Transverse colon (tissue), 4 donors: ENCODE data around the gene PPP6R1. TPM values are rescaled to one million over a fixed set of nuclear protein-coding genes. Genes with fewer than 3 reads are reported as not detected.

ENCODE experiments used
- DNase-seq: peaks from one replicate; pipeline ENCODE4 v3.0.0-alpha.2; 2019
- H3K27ac ChIP-seq, 4 donors: fragments of 200-600 bp; sonication (generic); 2 replicates each; pipeline ENCODE4 v1.5.1; 2016 to 2018; ENCODE audit warnings: inconsistent platforms in 4 of 4
- H3K27me3 ChIP-seq: fragments of 200-600 bp; sonication (generic); 2 replicates; pipeline ENCODE4 v1.5.1; 2017; ENCODE audit warnings: inconsistent platforms
- H3K36me3 ChIP-seq, 4 donors: fragments of 200-600 bp; sonication (generic); 2 replicates each; pipeline ENCODE4 v1.5.1; 2017 to 2019; ENCODE audit warnings: inconsistent platforms in 4 of 4
- H3K4me1 ChIP-seq, 4 donors: fragments of 200-600 bp; sonication (generic); 2 replicates each; pipeline ENCODE4 v1.5.1; 2017 to 2020; ENCODE audit warnings: inconsistent platforms in 4 of 4
- H3K4me3 ChIP-seq, 4 donors: fragments of 200-600 bp; sonication (generic); 1 replicate in 1 of 4; 2 replicates in 3 of 4; pipeline versions ENCODE4 v1.5.1 to v1.6.1; 2017 to 2019; ENCODE audit warnings: inconsistent platforms in 4 of 4
- H3K9me3 ChIP-seq, 2 donors: fragments of 200-600 bp; sonication (generic); 2 replicates each; pipeline ENCODE4 v1.5.1; 2017 to 2019; ENCODE audit warnings: inconsistent platforms in 2 of 2
- EP300 ChIP-seq: sonication (generic); formaldehyde crosslinking; IDR thresholded peaks from one replicate; pipeline ENCODE4 v1.6.1; 2017; ENCODE audit warnings: antibody characterized with exemption, low read depth
- POLR2A ChIP-seq: fragments of 450-650 bp; IDR thresholded peaks from one replicate; pipeline ENCODE4 v1.6.1; 2016; ENCODE audit warnings: antibody characterized with exemption, mild to moderate bottlenecking, moderate library complexity
- POLR2AphosphoS5 ChIP-seq, 3 donors: sonication (generic); formaldehyde crosslinking; IDR thresholded peaks; one replicate each; pipeline ENCODE4 v1.6.1; 2016; ENCODE audit warnings: antibody characterized with exemption in 3 of 3
- WGBS, 2 donors: methylation state at CpG; one replicate each; pipeline ENCODE4 v1.1.5; 2018; ENCODE audit warnings: low coverage in 1 of 2; 5-methylcytosine and 5-hydroxymethylcytosine counted together
- in situ Hi-C, 4 donors: fragments of 200-750 bp; cut with MboI; loops; one replicate each; pipeline versions ENCODE4 v1.15.0 to v1.15.1; 2017; ENCODE audit warnings: low sequenced_read_pairs in 3 of 4, low pct_ligation_motif_present in 1 of 4, low pct_unique_long_range_greater_than_20kb in 1 of 4
- intact Hi-C: fragments of 100-400 bp; cut with DNase I; formaldehyde crosslinking; loops from one replicate; pipeline ENCODE4 v1.15.1; 2023; ENCODE audit warnings: low total_unique reads
- total RNA-seq, 4 donors: library from RNA; depleted of rRNA; stranded (reverse); fragments of >200 nt; gene quantifications; one replicate each; pipeline ENCODE4 v1.1.0, GENCODE V29; 2016
- TF ChIP-seq, protein P1 (sequence below), 5 experiments: fragments of 200-600 bp in 3 of 5; fragments of 450-650 bp in 2 of 5; sonication (generic) in 3 of 5; IDR thresholded peaks; 1 replicate in 2 of 5; 2 replicates in 3 of 5; pipeline ENCODE4 v1.5.1; 2016 to 2017; ENCODE audit warnings: antibody characterized with exemption in 5 of 5, inconsistent platforms in 3 of 5, mild to moderate bottlenecking in 2 of 5, moderate library complexity in 1 of 5

The PPP6R1 gene
- total RNA-seq, 4 donors from 2014 or later: 51.3 to 91.5 (median 60.7) TPM

DNA sequence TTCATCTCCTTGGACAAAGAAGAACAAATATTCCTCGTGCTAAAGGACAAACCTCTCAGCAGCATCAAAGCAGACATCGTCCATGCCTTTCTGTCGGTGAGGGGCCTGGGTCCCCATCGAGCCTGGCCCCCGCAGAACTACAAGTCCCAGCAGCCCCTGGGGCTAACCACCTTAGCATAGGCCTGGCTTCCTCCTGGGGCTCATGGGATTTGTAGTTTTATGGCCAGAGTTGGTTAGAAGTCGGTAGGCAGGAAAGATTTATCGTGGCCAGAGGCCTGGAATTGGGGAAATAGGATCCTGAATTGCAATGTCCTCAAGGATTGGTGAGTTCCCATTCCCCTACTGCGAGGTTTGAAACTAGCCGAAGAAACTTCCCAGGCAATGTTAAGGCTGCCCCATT, 46.7 kb upstream of the PPP6R1 start:
- no peaks in the 10 kb centered on the region for H3K27me3 ChIP-seq
- intact Hi-C loops: no loop called here
- H3K36me3 ChIP-seq: no peaks in the 10 kb centered on the region
- no peak overlapping the region for H3K4me3 ChIP-seq
- DNase-seq: no peak
- peaks cover 4 to 10% (median 9%) of the 10 kb centered on the region in 4 donors for H3K4me1 ChIP-seq
- TF ChIP-seq POLR2A (no peak), POLR2AphosphoS5 (IDR thresholded peaks at IDR 0.05) (no peak), EP300 (no peak)
- TF ChIP-seq, protein P1, sequence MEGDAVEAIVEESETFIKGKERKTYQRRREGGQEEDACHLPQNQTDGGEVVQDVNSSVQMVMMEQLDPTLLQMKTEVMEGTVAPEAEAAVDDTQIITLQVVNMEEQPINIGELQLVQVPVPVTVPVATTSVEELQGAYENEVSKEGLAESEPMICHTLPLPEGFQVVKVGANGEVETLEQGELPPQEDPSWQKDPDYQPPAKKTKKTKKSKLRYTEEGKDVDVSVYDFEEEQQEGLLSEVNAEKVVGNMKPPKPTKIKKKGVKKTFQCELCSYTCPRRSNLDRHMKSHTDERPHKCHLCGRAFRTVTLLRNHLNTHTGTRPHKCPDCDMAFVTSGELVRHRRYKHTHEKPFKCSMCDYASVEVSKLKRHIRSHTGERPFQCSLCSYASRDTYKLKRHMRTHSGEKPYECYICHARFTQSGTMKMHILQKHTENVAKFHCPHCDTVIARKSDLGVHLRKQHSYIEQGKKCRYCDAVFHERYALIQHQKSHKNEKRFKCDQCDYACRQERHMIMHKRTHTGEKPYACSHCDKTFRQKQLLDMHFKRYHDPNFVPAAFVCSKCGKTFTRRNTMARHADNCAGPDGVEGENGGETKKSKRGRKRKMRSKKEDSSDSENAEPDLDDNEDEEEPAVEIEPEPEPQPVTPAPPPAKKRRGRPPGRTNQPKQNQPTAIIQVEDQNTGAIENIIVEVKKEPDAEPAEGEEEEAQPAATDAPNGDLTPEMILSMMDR (IDR thresholded peaks at IDR 0.05): no peak
- 58 to 84% methylated on average over 3 to 7 of the region's 9 CpGs for WGBS, 2 donors
- H3K27ac ChIP-seq: no peak overlapping the region
- in situ Hi-C loops: no loop called here
- no peaks in the 10 kb centered on the region for H3K9me3 ChIP-seq

DNA sequence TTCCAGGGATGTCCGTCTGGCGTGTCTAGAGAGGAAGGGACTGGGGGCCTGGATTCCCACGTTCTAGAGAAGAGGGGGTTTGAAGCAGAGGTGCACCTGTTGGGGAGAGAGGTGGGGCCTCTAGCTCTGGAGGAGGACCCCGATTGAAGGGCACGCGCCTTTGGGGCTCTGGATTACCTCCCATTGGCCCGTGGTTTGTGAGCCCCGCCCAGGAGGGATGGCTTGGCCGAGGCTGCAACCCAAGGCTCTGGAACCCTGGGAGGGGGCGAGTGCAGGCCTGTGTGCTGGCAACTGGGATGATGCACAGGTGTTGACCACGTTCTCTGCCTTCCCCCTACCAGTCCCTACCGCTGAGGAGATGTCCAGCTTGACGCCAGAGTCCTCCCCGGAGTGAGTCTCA, 46.2 kb upstream of the PPP6R1 start:
- no peaks in the 10 kb centered on the region for H3K9me3 ChIP-seq
- in situ Hi-C loops (no loop called here), intact Hi-C loops (loop anchor here (5.0 kb wide), 1 partner anchor 77 kb away; the partner anchor contains the start of gene TMEM238)
- no peaks in the 10 kb centered on the region for H3K27me3 ChIP-seq
- no peak for DNase-seq
- no peak overlapping the region for H3K4me3 ChIP-seq
- 82 to 85% methylated on average over 2 to 14 of the region's 14 CpGs for WGBS, 2 donors
- no peak for TF ChIP-seq EP300
- no peak for TF ChIP-seq POLR2AphosphoS5 (IDR thresholded peaks at IDR 0.05)
- TF ChIP-seq POLR2A: no peak
- TF ChIP-seq, protein P1 (IDR thresholded peaks at IDR 0.05): no peak
- H3K36me3 ChIP-seq: no peaks in the 10 kb centered on the region
- H3K4me1 ChIP-seq: peaks cover 4 to 10% (median 9%) of the 10 kb centered on the region in 4 donors
- H3K27ac ChIP-seq: no peak overlapping the region

DNA sequence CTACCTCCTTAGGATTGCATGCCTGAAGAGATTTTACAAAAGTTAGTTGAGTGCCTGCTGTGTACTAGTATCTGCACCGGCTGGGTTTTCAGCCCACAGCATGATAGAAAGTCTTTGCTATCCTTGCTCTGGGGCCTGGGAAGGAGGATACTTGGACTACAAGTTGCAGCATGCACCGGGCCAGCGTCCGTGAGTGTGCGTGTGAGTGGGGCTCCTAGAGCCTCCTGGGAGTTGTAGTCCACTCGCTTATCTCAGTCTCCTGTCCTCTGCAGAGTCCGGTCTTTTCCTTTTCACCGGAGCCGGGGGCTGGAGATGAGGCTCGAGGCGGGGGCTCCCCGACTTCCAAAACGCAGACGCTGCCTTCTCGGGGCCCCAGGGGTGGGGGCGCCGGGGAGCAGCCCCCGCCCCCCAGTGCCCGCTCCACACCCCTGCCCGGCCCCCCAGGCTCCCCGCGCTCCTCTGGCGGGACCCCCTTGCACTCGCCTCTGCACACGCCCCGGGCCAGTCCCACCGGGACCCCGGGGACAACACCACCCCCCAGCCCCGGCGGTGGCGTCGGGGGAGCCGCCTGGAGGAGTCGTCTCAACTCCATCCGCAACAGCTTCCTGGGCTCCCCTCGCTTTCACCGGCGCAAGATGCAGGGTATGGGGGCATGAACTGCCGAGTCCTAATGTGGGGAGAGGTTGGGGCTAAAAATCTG, 45.6 kb upstream of the PPP6R1 start:
- Histone ChIP-seq H3K27me3 (no peaks in the 10 kb centered on the region), H3K36me3 (no peaks in the 10 kb centered on the region), H3K4me1 (peaks cover 4 to 10% (median 9%) of the 10 kb centered on the region in 4 donors), H3K9me3 (no peaks in the 10 kb centered on the region), H3K27ac (no peak overlapping the region), H3K4me3 (no peak overlapping the region)
- no peak for TF ChIP-seq POLR2AphosphoS5 (IDR thresholded peaks at IDR 0.05)
- TF ChIP-seq POLR2A: no peak
- TF ChIP-seq EP300: no peak
- TF ChIP-seq, protein P1 (IDR thresholded peaks at IDR 0.05): no peak
- 77 to 89% methylated on average over 13 to 39 of the region's 39 CpGs for WGBS, 2 donors
- in situ Hi-C loops (no loop called here), intact Hi-C loops (loop anchor here (5.0 kb wide), 1 partner anchor 78 kb away; the partner anchor contains the start of gene TMEM238)
- peak; percentile 39 for DNase-seq

DNA sequence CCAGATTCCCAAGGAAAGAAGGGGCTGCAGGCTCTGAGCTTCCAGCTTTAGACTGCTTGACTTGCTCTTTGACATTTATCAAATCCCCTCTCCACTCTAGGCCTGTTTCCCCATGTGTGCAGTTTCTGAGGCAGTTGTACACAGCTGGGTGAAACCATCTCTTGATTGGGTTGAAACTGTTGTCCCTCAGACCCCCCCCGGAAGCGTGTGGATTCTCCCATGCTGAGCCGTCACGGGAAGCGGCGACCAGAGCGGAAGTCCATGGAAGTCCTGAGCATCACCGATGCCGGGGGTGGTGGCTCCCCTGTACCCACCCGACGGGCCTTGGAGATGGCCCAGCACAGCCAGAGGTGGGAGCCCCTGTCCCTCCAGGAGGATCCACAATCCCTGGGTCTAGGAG, 44.7 kb upstream of the PPP6R1 start:
- DNase-seq: no peak
- in situ Hi-C loops (no loop called here), intact Hi-C loops (loop anchor here (5.0 kb wide), 1 partner anchor 79 kb away; the partner anchor contains the start of gene TMEM238)
- no peaks in the 10 kb centered on the region for H3K27me3 ChIP-seq
- WGBS, 2 donors: 97% methylated on average over 11 of the region's 11 CpGs; no CpG with 5 or more reads in 1 of the 2 donors
- H3K27ac ChIP-seq: no peak overlapping the region
- TF ChIP-seq POLR2A: no peak
- TF ChIP-seq POLR2AphosphoS5 (IDR thresholded peaks at IDR 0.05): no peak
- no peak for TF ChIP-seq EP300
- TF ChIP-seq, protein P1 (IDR thresholded peaks at IDR 0.05): no peak
- H3K9me3 ChIP-seq: no peaks in the 10 kb centered on the region
- no peak overlapping the region for H3K4me3 ChIP-seq
- H3K4me1 ChIP-seq: peaks cover 4 to 10% (median 9%) of the 10 kb centered on the region in 4 donors
- H3K36me3 ChIP-seq: no peaks in the 10 kb centered on the region
